HCT116 (cell line): ENCODE data around the gene CYSLTR1. TPM values are rescaled to one million over a fixed set of nuclear protein-coding genes. Genes with fewer than 3 reads are reported as not detected.

Experiments used
- ATAC-seq: fragments of 200-7000 bp; cut with Tn5 transposase; 2 replicates; pipeline ENCODE4 v1.9.1; 2020; ENCODE audit warnings: mild to moderate bottlenecking, moderate library complexity
- BruUV-seq: library from RNA; stranded (reverse); fragments of 400-500 nt; replicated peaks from 2 replicates; lab custom pipeline; 2021; lab: Mats Ljungman, UMichigan
- CTCF ChIA-PET: fragments of 300-600 bp; sonication (Branson Sonifier 250); formaldehyde crosslinking; loops from one replicate; lab custom pipeline; 2021; ENCODE audit warnings: antibody characterized with exemption; lab: Charles Lee
- POLR2A ChIA-PET: fragments of 300-600, 350-600 bp; sonication (Branson Sonifier 250); formaldehyde crosslinking; loops from one replicate; lab custom pipeline; 2021; ENCODE audit warnings: antibody characterized with exemption; lab: Charles Lee
- RAD21 ChIA-PET, 2 experiments: fragments of 300-600 bp; sonication (Branson Sonifier 250); formaldehyde crosslinking; loops; one replicate each; lab custom pipeline; 2023; ENCODE audit warnings: low total read pairs in 2 of 2; ENCODE audit not compliant: uncharacterized antibody in 2 of 2, unreplicated experiment in 2 of 2, low non-redundant PET in 1 of 2; lab: Charles Lee
- DNase-seq: peaks from one replicate; pipeline ENCODE4 v3.0.0-alpha.2; 2010; ENCODE audit warnings: low read depth, low spot score
- H2AFZ ChIP-seq: fragments of 200-600 bp; shearing (Covaris generic), sonication (generic); 2 replicates; pipeline ENCODE4 v1.6.1; 2017; ENCODE audit warnings: low read depth, mixed run types, mixed read lengths, antibody characterized with exemption, low read length; ENCODE audit not compliant: poor library complexity, severe bottlenecking
- H3K27ac ChIP-seq: 2 replicates; pipeline ENCODE4 v1.5.1; 2012; ENCODE audit warnings: low read depth, low read length
- H3K27me3 ChIP-seq: fragments of 200-600 bp; sonication (generic); 2 replicates; pipeline ENCODE4 v1.6.1; 2016; ENCODE audit warnings: mixed run types, low read length, mixed read lengths; ENCODE audit not compliant: insufficient read depth
- H3K36me3 ChIP-seq, 2 experiments: fragments of 200-500 bp in 1 of 2; fragments of 200-600 bp in 1 of 2; sonication (Bioruptor generic) in 1 of 2; sonication (generic) in 1 of 2; 2 replicates each; pipeline versions ENCODE4 v1.5.1 to v1.6.1; 2014 to 2016; ENCODE audit warnings: low read length in 2 of 2, inconsistent platforms in 1 of 2, mixed read lengths in 1 of 2, mixed run types in 1 of 2; ENCODE audit not compliant: insufficient read depth in 2 of 2, control insufficient read depth in 1 of 2
- H3K4me1 ChIP-seq, 2 experiments: fragments of 200-600 bp in 1 of 2; sonication (generic) in 1 of 2; 2 replicates each; pipeline versions ENCODE4 v1.5.1 to v1.6.1; 2012 to 2017; ENCODE audit warnings: low read length in 2 of 2, inconsistent platforms in 1 of 2, mild to moderate bottlenecking in 1 of 2, mixed read lengths in 1 of 2, mixed run types in 1 of 2, moderate library complexity in 1 of 2; ENCODE audit not compliant: insufficient read depth in 2 of 2, control insufficient read depth in 1 of 2
- H3K4me2 ChIP-seq: fragments of 200-600 bp; sonication (generic); 2 replicates; pipeline ENCODE4 v1.6.1; 2017; ENCODE audit warnings: mixed run types, low read length, mixed read lengths
- H3K4me3 ChIP-seq, 2 experiments: fragments of 200-600 bp in 1 of 2; sonication (generic) in 1 of 2; replicated peaks in 1 of 2; 2 replicates each; pipeline ENCODE4 v1.5.1; 2011 to 2016; ENCODE audit warnings: low read length in 2 of 2, control low read depth in 1 of 2, low read depth in 1 of 2, mild to moderate bottlenecking in 1 of 2, mixed read lengths in 1 of 2, mixed run types in 1 of 2
- H3K79me2 ChIP-seq: fragments of 200-600 bp; sonication (generic); 2 replicates; pipeline ENCODE4 v1.6.1; 2017; ENCODE audit warnings: mild to moderate bottlenecking, mixed run types, low read length, moderate library complexity, mixed read lengths; ENCODE audit not compliant: insufficient read depth
- H3K9ac ChIP-seq: fragments of 200-600 bp; sonication (generic); 2 replicates; pipeline ENCODE4 v1.6.1; 2016; ENCODE audit warnings: low read length, mixed read lengths
- H3K9me2 ChIP-seq: fragments of 200-600 bp; sonication (generic), shearing (Covaris generic); 2 replicates; pipeline ENCODE4 v1.6.1; 2017; ENCODE audit warnings: mixed run types, mild to moderate bottlenecking, moderate library complexity; ENCODE audit not compliant: insufficient read depth
- H3K9me3 ChIP-seq, 2 experiments: fragments of 200-500 bp in 1 of 2; fragments of 200-600 bp in 1 of 2; sonication (Bioruptor generic) in 1 of 2; sonication (generic) in 1 of 2; 2 replicates each; pipeline ENCODE4 v1.6.1; 2014 to 2017; ENCODE audit warnings: low read length in 2 of 2, mixed read lengths in 2 of 2, inconsistent platforms in 1 of 2, low read depth in 1 of 2, mild to moderate bottlenecking in 1 of 2, mixed run types in 1 of 2, moderate library complexity in 1 of 2; ENCODE audit not compliant: control insufficient read depth in 1 of 2, insufficient read depth in 1 of 2
- H4K20me1 ChIP-seq: fragments of 200-600 bp; sonication (generic), shearing (Covaris generic); 2 replicates; pipeline ENCODE4 v1.6.1; 2017; ENCODE audit warnings: mixed run types, mild to moderate bottlenecking, moderate library complexity; ENCODE audit not compliant: insufficient read depth
- ATF3 ChIP-seq: IDR thresholded peaks from 2 replicates; pipeline ENCODE4 v1.6.1; 2012
- CBX3 ChIP-seq: IDR thresholded peaks from 2 replicates; pipeline ENCODE4 v1.6.1; 2012; ENCODE audit warnings: low read depth
- CTCF ChIP-seq, 3 experiments: fragments of 200-600 bp in 1 of 3; sonication (generic) in 1 of 3; IDR thresholded peaks in 2 of 3; conservative IDR thresholded peaks in 1 of 3; 2 replicates each; pipeline ENCODE4 v1.5.1; 2012 to 2017; ENCODE audit warnings: low read depth in 2 of 3, low read length in 2 of 3, antibody characterized with exemption in 1 of 3, borderline replicate concordance in 1 of 3, control low read depth in 1 of 3, mild to moderate bottlenecking in 1 of 3, mixed read lengths in 1 of 3, mixed run types in 1 of 3, moderate library complexity in 1 of 3; ENCODE audit not compliant: insufficient read depth in 1 of 3
- FOSL1 ChIP-seq: IDR thresholded peaks from 2 replicates; pipeline ENCODE4 v1.6.1; 2012; ENCODE audit warnings: low read depth
- JUND ChIP-seq: IDR thresholded peaks from 2 replicates; pipeline ENCODE4 v1.6.1; 2012
- POLR2A ChIP-seq: IDR thresholded peaks from 2 replicates; pipeline ENCODE4 v1.7.0; 2011; ENCODE audit warnings: borderline replicate concordance; ENCODE audit not compliant: insufficient read depth, insufficient read length; ENCODE audit errors: extremely low read depth
- POLR2AphosphoS5 ChIP-seq: IDR thresholded peaks from 2 replicates; pipeline ENCODE4 v1.6.1; 2011; ENCODE audit warnings: mild to moderate bottlenecking, low read depth, low read length, moderate library complexity
- RAD21 ChIP-seq: IDR thresholded peaks from 2 replicates; pipeline ENCODE4 v1.6.1; 2012; ENCODE audit warnings: low read depth, mild to moderate bottlenecking
- SIN3A ChIP-seq: IDR thresholded peaks from 2 replicates; pipeline ENCODE4 v1.6.1; 2012; ENCODE audit warnings: low read depth
- SP1 ChIP-seq: IDR thresholded peaks from 2 replicates; pipeline ENCODE4 v1.6.1; 2012; ENCODE audit warnings: low read depth
- SRF ChIP-seq: IDR thresholded peaks from 2 replicates; pipeline ENCODE4 v1.6.1; 2012; ENCODE audit warnings: low read depth
- TCF7L2 ChIP-seq: IDR thresholded peaks from 2 replicates; pipeline ENCODE4 v1.7.0; 2011; ENCODE audit warnings: borderline replicate concordance, inconsistent platforms; ENCODE audit not compliant: insufficient read depth, insufficient read length; ENCODE audit errors: extremely low read depth
- YY1 ChIP-seq: IDR thresholded peaks from 2 replicates; pipeline ENCODE4 v1.6.1; 2011; ENCODE audit warnings: low read length, low read depth, moderate library complexity, mild to moderate bottlenecking; ENCODE audit not compliant: insufficient replicate concordance; ENCODE audit errors: extremely low read depth
- ZNF274 ChIP-seq: fragments of 200-500 bp; sonication (Bioruptor generic); IDR thresholded peaks from 2 replicates; pipeline ENCODE4 v1.6.1; 2014; ENCODE audit warnings: mild to moderate bottlenecking, low read depth, low read length, inconsistent platforms
- intact Hi-C: fragments of 100-400 bp; cut with micrococcal nuclease; formaldehyde crosslinking; loops from 2 replicates; pipeline ENCODE4 v1.10.0; 2022
- total RNA-seq: library from RNA; stranded (reverse); gene quantifications from one replicate; pipeline ENCODE4 v1.2.1, GENCODE V29; 2021; ENCODE audit not compliant: unreplicated experiment

CYSLTR1 gene
- total RNA-seq, 1 experiment from 2014 or later = not detected

DNA sequence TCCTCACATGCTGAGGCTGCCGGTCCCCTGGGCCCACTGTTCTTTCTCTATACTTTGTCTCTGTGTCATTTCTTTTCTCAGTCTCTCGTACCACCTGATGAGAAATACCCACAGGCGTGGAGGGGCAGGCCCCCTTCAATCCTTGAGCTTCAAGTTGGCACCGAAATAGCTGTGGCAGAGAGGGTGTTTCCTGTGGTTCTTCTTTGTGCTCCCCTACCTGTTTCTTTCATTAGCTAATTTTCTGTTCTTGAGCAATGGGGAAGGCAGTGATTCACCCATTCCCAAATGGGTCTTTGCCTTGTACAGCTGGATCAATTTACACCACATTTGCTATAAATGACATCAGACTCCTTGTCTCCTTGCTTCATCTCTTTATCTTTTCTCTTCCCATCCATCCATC lies 2.1 kb upstream of the CYSLTR1 start:
- BruUV-seq = no TSS peak

More for the DNA sequence above, 2.1 kb upstream of the CYSLTR1 start:
- H3K9me3 ChIP-seq = no peaks in the 10 kb centered on the region
- CTCF ChIA-PET = no interaction called here
- H4K20me1 ChIP-seq = no peaks in the 10 kb centered on the region
- H3K4me1 ChIP-seq = no peaks in the 10 kb centered on the region
- ATAC-seq (no peak), DNase-seq (no peak)
- no peak overlapping the region for H2AFZ ChIP-seq
- no peak overlapping the region for H3K4me3 ChIP-seq
- H3K27me3 ChIP-seq = no peaks in the 10 kb centered on the region
- no peak overlapping the region for H3K27ac ChIP-seq
- RAD21 ChIA-PET = no interaction called here
- intact Hi-C loops = no loop called here
- POLR2A ChIA-PET = no interaction called here
- H3K9ac ChIP-seq = no peak overlapping the region
- H3K9me2 ChIP-seq = no peaks in the 10 kb centered on the region
- H3K4me2 ChIP-seq = no peak overlapping the region
- H3K79me2 ChIP-seq = no peaks in the 10 kb centered on the region
- TF ChIP-seq ZNF274 (no peak), JUND (no peak), CBX3 (no peak), SIN3A (no peak), SP1 (no peak), SRF (no peak), POLR2A (no peak), POLR2AphosphoS5 (no peak), TCF7L2 (no peak), FOSL1 (no peak), YY1 (no peak), ATF3 (no peak), RAD21 (no peak), CTCF (IDR thresholded peaks at IDR 0.05 in 2 of 3, conservative IDR thresholded peaks at IDR 0.05 in 1 of 3; ENCODE audit: borderline replicate concordance in 1 of 3, insufficient read depth in 1 of 3, low read depth in 2 of 3, low read length in 2 of 3) (no peak)
- no peaks in the 10 kb centered on the region for H3K36me3 ChIP-seq
